Measurements from ENCODE around the gene TTLL5.
A peak's percentile ranks its signal among the peaks of the same experiment; 100 is the strongest.

The TTLL5 gene

GRCh38 chr14:75969891-75970290 is 308.8 kb downstream of the TTLL5 start:
- no peak for DNase-seq (ENCODE audit: low read depth)

- no peak for DNase-seq (ENCODE audit: low read depth)
Observed at GRCh38 chr14:75970989-75971388, 309.9 kb downstream of the TTLL5 start.

GRCh38 chr14:75971509-75971908 is 310.5 kb downstream of the TTLL5 start:
- no peak for DNase-seq (ENCODE audit: low read depth)

- DNase-seq (ENCODE audit: low read depth), result no peak
Observed at GRCh38 chr14:75972801-75973421, 311.9 kb downstream of the TTLL5 start.

- no peak for DNase-seq (ENCODE audit: low read depth)
Observed at GRCh38 chr14:75976826-75977581, 316.0 kb downstream of the TTLL5 start.

GRCh38 chr14:75977582-75977943 is 316.5 kb downstream of the TTLL5 start:
- DNase-seq (ENCODE audit: low read depth), result no peak

- DNase-seq (ENCODE audit: low read depth), result no peak
Observed at GRCh38 chr14:75978249-75978731, 317.2 kb downstream of the TTLL5 start.

- no peak for DNase-seq (ENCODE audit: low read depth)
Observed at GRCh38 chr14:75979071-75979571, 318.1 kb downstream of the TTLL5 start.

- no peak for DNase-seq (ENCODE audit: low read depth)
Observed at GRCh38 chr14:75979648-75980565, 318.9 kb downstream of the TTLL5 start.

GRCh38 chr14:75980856-75981255 is 319.8 kb downstream of the TTLL5 start:
- DNase-seq (ENCODE audit: low read depth), result no peak

GRCh38 chr14:75981426-75982265 is 320.6 kb downstream of the TTLL5 start, which contains the start of gene TGFB3:
TSS of gene TGFB3 (minus strand) at chr14:75981995. CDS start at chr14:75980893, 1,102 bp downstream.
- DNase-seq (ENCODE audit: low read depth), result no peak

GRCh38 chr14:75982266-75983018 is 321.4 kb downstream of the TTLL5 start:
- peak; percentile 60 for DNase-seq (ENCODE audit: low read depth)

GRCh38 chr14:75983019-75983358 is 321.9 kb downstream of the TTLL5 start:
- no peak for DNase-seq (ENCODE audit: low read depth)

- DNase-seq (ENCODE audit: low read depth), result no peak
Observed at GRCh38 chr14:75984674-75985073, 323.6 kb downstream of the TTLL5 start.

- peak; percentile 95 for DNase-seq (ENCODE audit: low read depth)
Observed at GRCh38 chr14:75985618-75986438, 324.8 kb downstream of the TTLL5 start, which contains the start of gene IFT43. TSS of gene IFT43 (plus strand) at chr14:75985763. CDS start at chr14:75985787, 24 bp downstream.

GRCh38 chr14:75986439-75986765 is 325.4 kb downstream of the TTLL5 start:
- no peak for DNase-seq (ENCODE audit: low read depth)

- no peak for DNase-seq (ENCODE audit: low read depth)
Observed at GRCh38 chr14:75987201-75987970, 326.3 kb downstream of the TTLL5 start.

- no peak for DNase-seq (ENCODE audit: low read depth)
Observed at GRCh38 chr14:75989134-75989533, 328.1 kb downstream of the TTLL5 start.

- no peak for DNase-seq (ENCODE audit: low read depth)
Observed at GRCh38 chr14:75990297-75990696, 329.3 kb downstream of the TTLL5 start.

All from stimulated activated CD8-positive, alpha-beta memory T cell treated with anti-CD3 and anti-CD28 coated beads, Interleukin-15, amount 100 ng/mL, for 1 hour (primary cell).